Endometrium (tissue), 2 donors: ENCODE results near the gene PCDHB4.
"Not testable (repeated sequence)": the region's sequence is repeated elsewhere in the genome, so short reads cannot be mapped to it uniquely, and the experiment has no call there.

ENCODE experiments used
- FAIRE-seq: peaks from 2 replicates; lab custom pipeline; 2012; peaks lifted over from hg19 to GRCh38; lab: Jason Lieb, UNC
- donor health status: control.
- donor health status: control.

The PCDHB4 gene

GRCh38 chr5:141150224-141150992 lies 28.8 kb downstream of the PCDHB4 start:
- FAIRE-seq = no peak

DNA sequence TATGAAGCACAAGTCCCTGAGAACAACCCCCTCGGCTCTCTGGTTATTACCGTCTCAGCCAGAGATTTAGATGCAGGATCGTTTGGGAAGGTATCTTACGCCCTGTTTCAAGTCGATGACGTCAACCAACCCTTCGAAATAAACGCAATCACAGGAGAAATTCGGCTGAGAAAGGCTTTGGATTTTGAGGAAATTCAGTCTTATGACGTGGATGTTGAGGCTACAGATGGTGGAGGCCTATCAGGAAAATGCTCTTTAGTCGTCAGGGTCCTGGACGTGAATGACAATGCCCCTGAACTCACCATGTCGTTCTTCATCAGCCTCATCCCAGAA lies 29.3 kb downstream of the PCDHB4 start:
- FAIRE-seq = no peak

DNA sequence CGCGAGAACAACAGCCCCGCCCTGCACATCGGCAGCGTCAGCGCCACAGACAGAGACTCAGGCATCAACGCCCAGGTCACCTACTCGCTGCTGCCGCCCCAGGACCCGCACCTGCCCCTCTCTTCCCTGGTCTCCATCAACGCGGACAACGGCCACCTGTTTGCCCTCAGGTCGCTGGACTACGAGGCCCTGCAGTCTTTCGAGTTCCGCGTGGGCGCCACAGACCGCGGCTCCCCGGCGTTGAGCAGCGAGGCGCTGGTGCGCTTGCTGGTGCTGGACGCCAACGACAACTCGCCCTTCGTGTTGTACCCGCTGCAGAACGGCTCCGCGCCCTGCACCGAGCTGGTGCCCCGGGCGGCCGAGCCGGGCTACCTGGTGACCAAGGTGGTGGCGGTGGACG lies 30.0 kb downstream of the PCDHB4 start:
- not testable (repeated sequence) for FAIRE-seq

GRCh38 chr5:141152096-141152495 lies 30.5 kb downstream of the PCDHB4 start:
- not testable (repeated sequence) for FAIRE-seq

GRCh38 chr5:141155540-141156374 lies 34.1 kb downstream of the PCDHB4 start:
- FAIRE-seq = no peak

- FAIRE-seq = not testable (repeated sequence)
These were observed 35.7 kb downstream of the PCDHB4 start for GRCh38 chr5:141157356-141157755.

- not testable (repeated sequence) for FAIRE-seq
These were observed 36.3 kb downstream of the PCDHB4 start for GRCh38 chr5:141157901-141158300.

DNA sequence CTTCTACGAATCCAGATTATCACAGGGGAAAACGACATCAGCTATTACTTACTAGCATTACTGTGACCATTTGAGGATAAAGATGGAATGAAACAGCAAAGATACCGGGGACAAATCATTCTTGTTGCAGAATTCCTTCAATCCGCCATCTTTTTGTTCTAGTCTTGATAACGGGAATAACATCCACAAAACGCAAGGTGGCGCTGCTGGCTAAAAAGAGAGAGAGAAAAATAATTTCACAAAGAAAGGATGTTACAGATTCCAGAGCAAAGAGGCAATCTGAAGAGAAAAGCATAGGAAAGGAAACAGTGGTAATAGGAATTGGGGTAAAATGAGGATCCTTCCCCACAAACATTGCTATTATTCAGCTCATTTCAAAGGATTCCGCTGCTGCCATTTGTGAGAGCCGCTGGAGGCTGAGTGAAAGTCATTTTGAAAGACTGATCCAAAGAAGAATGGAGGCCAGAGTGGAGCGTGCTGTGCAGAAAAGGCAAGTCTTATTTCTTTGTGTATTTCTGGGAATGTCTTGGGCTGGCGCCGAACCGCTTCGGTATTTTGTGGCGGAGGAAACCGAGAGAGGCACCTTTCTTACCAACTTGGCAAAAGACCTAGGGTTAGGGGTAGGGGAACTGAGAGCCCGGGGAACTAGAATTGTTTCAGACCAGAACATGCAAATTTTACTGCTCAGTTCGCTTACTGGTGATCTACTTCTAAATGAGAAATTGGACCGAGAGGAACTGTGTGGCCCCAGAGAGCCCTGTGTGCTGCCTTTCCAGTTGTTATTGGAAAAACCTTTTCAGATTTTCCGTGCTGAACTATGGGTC lies 51.0 kb downstream of the PCDHB4 start, which contains the start of gene PCDHB7:
TSS of gene PCDHB7 (plus strand) at position 264 of the 824 bp plus-strand sequence. CDS start at position 456, 192 bp downstream.
- FAIRE-seq = no peak

DNA sequence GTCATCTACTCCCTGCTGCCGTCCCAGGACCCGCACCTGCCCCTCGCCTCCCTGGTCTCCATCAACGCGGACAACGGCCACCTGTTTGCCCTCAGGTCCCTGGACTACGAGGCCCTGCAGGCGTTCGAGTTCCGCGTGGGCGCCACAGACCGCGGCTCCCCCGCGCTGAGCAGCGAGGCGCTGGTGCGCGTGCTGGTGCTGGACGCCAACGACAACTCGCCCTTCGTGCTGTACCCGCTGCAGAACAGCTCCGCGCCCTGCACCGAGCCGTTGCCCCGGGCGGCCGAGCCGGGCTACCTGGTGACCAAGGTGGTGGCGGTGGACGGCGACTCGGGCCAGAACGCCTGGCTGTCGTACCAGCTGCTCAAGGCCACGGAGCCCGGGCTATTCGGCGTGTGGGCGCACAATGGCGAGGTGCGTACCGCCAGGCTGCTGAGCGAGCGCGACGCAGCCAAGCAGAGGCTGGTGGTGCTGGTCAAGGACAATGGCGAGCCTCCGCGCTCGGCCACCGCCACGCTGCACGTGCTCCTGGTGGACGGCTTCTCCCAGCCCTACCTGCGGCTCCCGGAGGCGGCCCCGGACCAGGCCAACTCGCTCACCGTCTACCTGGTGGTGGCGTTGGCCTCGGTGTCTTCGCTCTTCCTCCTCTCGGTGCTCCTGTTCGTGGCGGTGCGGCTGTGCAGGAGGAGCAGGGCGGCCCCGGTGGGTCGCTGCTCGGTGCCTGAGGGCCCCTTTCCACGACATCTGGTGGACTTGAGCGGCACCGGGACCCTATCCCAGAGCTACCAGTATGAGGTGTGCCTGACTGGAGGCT lies 52.9 kb downstream of the PCDHB4 start:
- not testable (repeated sequence) for FAIRE-seq
